Endothelial cell of umbilical vein (primary cell): ENCODE data around the gene ZMPSTE24. TPM values are rescaled to one million over a fixed set of nuclear protein-coding genes. Genes with fewer than 3 reads are reported as not detected.

Source experiments
- BruUV-seq: library from RNA; stranded (reverse); fragments of 400-500 nt; replicated peaks from 2 replicates; lab custom pipeline; 2021; lab: Mats Ljungman, UMichigan
- CTCF ChIA-PET: fragments of 300-600, 350-600 bp; sonication (Branson Sonifier 250); formaldehyde crosslinking; loops from one replicate; lab custom pipeline; 2021; ENCODE audit warnings: antibody characterized with exemption, inconsistent platforms; lab: Charles Lee
- POLR2A ChIA-PET: fragments of 300-600, 350-600 bp; sonication (Branson Sonifier 250); formaldehyde crosslinking; loops from one replicate; lab custom pipeline; 2021; ENCODE audit warnings: antibody characterized with exemption, inconsistent platforms; lab: Charles Lee
- DNase-seq: peaks from one replicate; pipeline ENCODE4 v3.0.0-alpha.2; 2011; ENCODE audit warnings: low read depth, low spot score
- FAIRE-seq: peaks from 2 replicates; lab custom pipeline; 2011; peaks lifted over from hg19 to GRCh38; lab: Jason Lieb, UNC
- H2AFZ ChIP-seq: 2 replicates; pipeline ENCODE4 v1.6.0; 2012; ENCODE audit warnings: low read depth, low read length, control low read depth, inconsistent platforms
- H3K27ac ChIP-seq: 2 replicates; pipeline ENCODE4 v1.5.1; 2011; ENCODE audit warnings: low read depth, mild to moderate bottlenecking, control low read depth, low read length, moderate library complexity; ENCODE audit not compliant: insufficient read depth
- H3K27me3 ChIP-seq, 2 experiments: 2 replicates each; pipeline versions ENCODE4 v1.6.0 to v1.6.1; 2011; ENCODE audit warnings: low read length in 2 of 2, mixed read lengths in 1 of 2; ENCODE audit not compliant: control insufficient read depth in 2 of 2, insufficient read depth in 2 of 2
- H3K36me3 ChIP-seq, 2 experiments: 2 replicates in 1 of 2; 3 replicates in 1 of 2; pipeline ENCODE4 v1.5.1; 2011; ENCODE audit warnings: low read length in 2 of 2, mild to moderate bottlenecking in 1 of 2, moderate library complexity in 1 of 2; ENCODE audit not compliant: control insufficient read depth in 2 of 2, insufficient read depth in 2 of 2; ENCODE audit errors: extremely low read depth in 1 of 2
- H3K4me1 ChIP-seq: 3 replicates; pipeline ENCODE4 v1.5.1; 2011; ENCODE audit warnings: mild to moderate bottlenecking, low read length; ENCODE audit not compliant: control insufficient read depth, insufficient read depth; ENCODE audit errors: extremely low read depth
- H3K4me2 ChIP-seq: 2 replicates; pipeline ENCODE4 v1.6.1; 2011; ENCODE audit warnings: low read length, control low read depth, mixed read lengths; ENCODE audit not compliant: insufficient read depth
- H3K4me3 ChIP-seq, 3 experiments: fragments of 200-600 bp in 1 of 3; sonication (generic), shearing (Covaris generic) in 1 of 3; replicated peaks in 1 of 3; 2 replicates each; pipeline ENCODE4 v1.5.1; 2011 to 2016; ENCODE audit warnings: control low read depth in 3 of 3, low read length in 3 of 3, mild to moderate bottlenecking in 2 of 3, inconsistent platforms in 1 of 3, low read depth in 1 of 3, moderate library complexity in 1 of 3; ENCODE audit not compliant: insufficient read depth in 1 of 3
- H3K79me2 ChIP-seq: 2 replicates; pipeline ENCODE4 v1.6.0; 2012; ENCODE audit warnings: low read length, inconsistent platforms; ENCODE audit not compliant: control insufficient read depth, insufficient read depth
- H3K9ac ChIP-seq: replicated peaks from 2 replicates; pipeline ENCODE3; 2011; ENCODE audit warnings: low read length, control low read depth; ENCODE audit not compliant: insufficient read depth; ENCODE audit errors: extremely low read depth
- H3K9me1 ChIP-seq: replicated peaks from 3 replicates; pipeline ENCODE4 v1.6.0; 2011; ENCODE audit warnings: mild to moderate bottlenecking, low read length; ENCODE audit not compliant: control insufficient read depth, insufficient read depth; ENCODE audit errors: extremely low read depth
- H3K9me3 ChIP-seq: replicated peaks from 2 replicates; pipeline ENCODE4 v1.5.1; 2012; ENCODE audit warnings: low read length, inconsistent platforms; ENCODE audit not compliant: control insufficient read depth, insufficient read depth
- H4K20me1 ChIP-seq: replicated peaks from 2 replicates; pipeline ENCODE3; 2011; ENCODE audit warnings: mild to moderate bottlenecking, low read length; ENCODE audit not compliant: control insufficient read depth, insufficient read depth; ENCODE audit errors: extremely low read depth
- CTCF ChIP-seq, 2 donors: IDR thresholded peaks; 1 replicate in 1 of 2; 2 replicates in 1 of 2; pipeline ENCODE4 v1.5.1; 2011; ENCODE audit warnings: low read length in 2 of 2, mild to moderate bottlenecking in 2 of 2, moderate library complexity in 2 of 2, control low read depth in 1 of 2, inconsistent platforms in 1 of 2, low read depth in 1 of 2; ENCODE audit not compliant: insufficient read depth in 1 of 2; ENCODE audit errors: extremely low read depth in 1 of 2
- EZH2 ChIP-seq: IDR thresholded peaks from 2 replicates; pipeline ENCODE4 v1.6.1; 2012; ENCODE audit warnings: borderline replicate concordance, low read depth, mild to moderate bottlenecking, moderate library complexity, low read length, inconsistent platforms; ENCODE audit not compliant: severe bottlenecking
- FOS ChIP-seq: IDR thresholded peaks from 2 replicates; pipeline ENCODE4 v1.6.1; 2011; ENCODE audit warnings: mild to moderate bottlenecking, low read length, moderate library complexity, borderline replicate concordance; ENCODE audit not compliant: insufficient read depth
- MYC ChIP-seq: IDR thresholded peaks from one replicate; pipeline ENCODE4 v1.6.1; 2011; ENCODE audit warnings: mild to moderate bottlenecking, low read depth, low read length
- POLR2A ChIP-seq: IDR thresholded peaks from 2 replicates; pipeline ENCODE4 v1.6.1; 2012; ENCODE audit warnings: low read depth, mild to moderate bottlenecking, control low read depth, low read length
- POLR2AphosphoS5 ChIP-seq: IDR thresholded peaks from 2 replicates; pipeline ENCODE4 v1.6.1; 2012; ENCODE audit warnings: low read depth, mild to moderate bottlenecking, control low read depth, low read length, moderate library complexity; ENCODE audit not compliant: insufficient read depth
- dilution Hi-C: fragments of 300-500 bp; cut with MboI; formaldehyde crosslinking; loops from one replicate; pipeline ENCODE4 v1.15.0; 2019; ENCODE audit warnings: low sequenced_read_pairs; ENCODE audit not compliant: extremely low pct_ligation_motif_present
- intact Hi-C: fragments of 100-400 bp; cut with micrococcal nuclease; formaldehyde crosslinking; loops from one replicate; pipeline ENCODE4 v1.10.0; 2022
- polyA plus RNA-seq, 4 experiments: library from polyadenylated mRNA; depleted of rRNA in 3 of 4; stranded (reverse) in 3 of 4; unstranded in 1 of 4; fragments of >200 nt; gene quantifications; 2 replicates each; pipeline versions ENCODE4 v1.2.1 to v1.2.3, GENCODE V29; 2011 to 2012; ENCODE audit warnings: missing spikeins in 1 of 4
- total RNA-seq: library from RNA; stranded (reverse); gene quantifications from 2 replicates; pipeline ENCODE4 v1.2.3, GENCODE V29; 2021

The ZMPSTE24 gene
- total and polyA plus RNA-seq, 2 donors (not counting 3 experiments of a cell fraction or from before 2014, with no cell fraction given): 16.9 to 44.7 TPM

- FAIRE-seq: no peak
- Histone ChIP-seq H4K20me1 (no peaks in the 10 kb centered on the region), H3K9ac (no peak within 1 kb of the TSS), H3K4me1 (peaks cover 4% of the 10 kb centered on the region), H3K79me2 (no peaks in the 10 kb centered on the region), H3K36me3 (no peaks in the 10 kb centered on the region), H3K9me3 (no peaks in the 10 kb centered on the region), H3K4me3 (peak within 1 kb of the TSS in 1 of 3 experiments; percentile 3), H3K27ac (no peak within 1 kb of the TSS), H3K27me3 (peaks cover 23 to 33% of the 10 kb centered on the region in 2 experiments), H2AFZ (peak within 1 kb of the TSS; percentile 52), H3K9me1 (no peaks in the 10 kb centered on the region), H3K4me2 (peak within 1 kb of the TSS; percentile 45)
- no peak for TF ChIP-seq POLR2AphosphoS5
- peak; percentile 77 for TF ChIP-seq EZH2
- peak; percentile 15 for DNase-seq
- intact Hi-C loops (no loop called here), dilution Hi-C loops (no loop called here)
- ChIA-PET POLR2A (interaction anchor here (0.6 to 1.1 kb wide), 2 partner anchors 22 to 27 kb away, joined by 3 to 8 read pairs; no protein-coding TSS in a partner anchor), CTCF (interaction anchor here (1.2 to 4.6 kb wide), 8 partner anchors 8 to 173 kb away, joined by 4 to 51 read pairs (median 12); no protein-coding TSS in a partner anchor)
- no TSS peak for BruUV-seq
Observed at GRCh38 chr1:40316595-40317393, 58.8 kb downstream of the ZMPSTE24 start, which contains the start of gene COL9A2. COL9A2 (minus strand) TSS chr1:40317286; CDS start chr1:40317197, 89 bp downstream.

- Histone ChIP-seq H3K9ac (no peak overlapping the region), H3K27ac (no peak overlapping the region), H3K27me3 (peaks cover 23 to 33% of the 10 kb centered on the region in 2 experiments), H3K79me2 (no peaks in the 10 kb centered on the region), H3K4me2 (no peak overlapping the region), H2AFZ (no peak overlapping the region), H3K9me1 (no peaks in the 10 kb centered on the region), H3K4me1 (peaks cover 4% of the 10 kb centered on the region), H3K4me3 (no peak overlapping the region), H4K20me1 (no peaks in the 10 kb centered on the region), H3K9me3 (no peaks in the 10 kb centered on the region), H3K36me3 (no peaks in the 10 kb centered on the region)
- BruUV-seq: no TSS peak
- CTCF ChIA-PET: interaction anchor here (1.2 to 4.6 kb wide), 7 partner anchors 14 to 174 kb away, joined by 3 to 51 read pairs (median 9); no protein-coding TSS in a partner anchor
- no peak for FAIRE-seq
- POLR2A ChIA-PET: no interaction called here
- no peak for DNase-seq
- dilution Hi-C loops (no loop called here), intact Hi-C loops (no loop called here)
- TF ChIP-seq POLR2A (no peak), CTCF (IDR thresholded peaks at IDR 0.05; ENCODE audit: extremely low read depth in 1 of 2, insufficient read depth in 1 of 2, low read depth in 1 of 2, low read length in 2 of 2) (no peak), EZH2 (peak; percentile 48), FOS (no peak), MYC (no peak)
Observed at GRCh38 chr1:40317394-40318074, 59.5 kb downstream of the ZMPSTE24 start.
